K562 (cell line): ENCODE data around the gene SCNN1A. TPM values are rescaled to one million over a fixed set of nuclear protein-coding genes. Genes with fewer than 3 reads are reported as not detected.

Source experiments
- ATAC-seq: fragments of 200-7000 bp; cut with Tn5 transposase; 3 replicates; pipeline ENCODE4 v1.9.1; 2020; ENCODE audit warnings: moderate library complexity
- BruUV-seq: library from RNA; stranded (reverse); fragments of 400-500 nt; replicated peaks from 2 replicates; lab custom pipeline; 2021; lab: Mats Ljungman, UMichigan
- CTCF ChIA-PET: fragments of 300-600 bp; formaldehyde crosslinking; extraction: SDS; loops from one replicate; lab custom pipeline; 2021; ENCODE audit warnings: low intra/inter-chr PET ratio; lab: Yijun Ruan, JAX
- POLR2A ChIA-PET: fragments of 300-600, 350-650 bp; sonication (Branson Sonifier 250); formaldehyde crosslinking; extraction: SDS; loops from one replicate; lab custom pipeline; 2021; ENCODE audit warnings: antibody characterized with exemption, inconsistent platforms; lab: Yijun Ruan, JAX
- DNase-seq, 4 experiments: peaks; one replicate each; pipeline versions ENCODE4 v3.0.0 to v3.0.0-alpha.2; 2011 to 2018; ENCODE audit warnings: low spot score in 3 of 4, mixed read lengths in 3 of 4; ENCODE audit errors: extremely low read depth in 1 of 4
- FAIRE-seq: peaks from 2 replicates; lab custom pipeline; 2011; peaks lifted over from hg19 to GRCh38; lab: Jason Lieb, UNC
- H2AFZ ChIP-seq: 2 replicates; pipeline ENCODE4 v1.6.0; 2011; ENCODE audit warnings: low read depth, low read length, control low read depth, inconsistent platforms
- H3K27ac ChIP-seq: fragments of 200-600 bp; 3 replicates; pipeline ENCODE4 v1.8.0; 2011; ENCODE audit warnings: low read depth, mild to moderate bottlenecking, control low read depth, inconsistent platforms, low read length, moderate library complexity, mixed read lengths; ENCODE audit errors: extremely low read depth
- H3K27me3 ChIP-seq, 2 experiments: fragments of 300-600 bp in 1 of 2; 2 replicates in 1 of 2; 3 replicates in 1 of 2; pipeline versions ENCODE4 v1.6.0 to v1.8.0; 2011; ENCODE audit warnings: inconsistent platforms in 2 of 2, low read length in 2 of 2, mild to moderate bottlenecking in 1 of 2, mixed read lengths in 1 of 2, moderate library complexity in 1 of 2; ENCODE audit not compliant: control insufficient read depth in 2 of 2, insufficient read depth in 2 of 2
- H3K36me3 ChIP-seq: fragments of 300-600 bp; 3 replicates; pipeline ENCODE4 v1.8.0; 2011; ENCODE audit warnings: mild to moderate bottlenecking, low read length, inconsistent platforms; ENCODE audit not compliant: control insufficient read depth, insufficient read depth
- H3K4me1 ChIP-seq, 2 experiments: fragments of 200-600 bp in 1 of 2; replicated peaks in 1 of 2; 2 replicates in 1 of 2; 3 replicates in 1 of 2; pipeline versions ENCODE4 v1.5.1 to v1.8.0; 2011; ENCODE audit warnings: inconsistent platforms in 2 of 2, low read length in 2 of 2, mild to moderate bottlenecking in 1 of 2, mixed read lengths in 1 of 2, moderate library complexity in 1 of 2; ENCODE audit not compliant: control insufficient read depth in 2 of 2, insufficient read depth in 2 of 2
- H3K4me2 ChIP-seq: 2 replicates; pipeline ENCODE4 v1.6.1; 2011; ENCODE audit warnings: low read length, control low read depth, inconsistent platforms, mixed read lengths; ENCODE audit not compliant: insufficient read depth
- H3K4me3 ChIP-seq: fragments of 200-600 bp; sonication (generic), shearing (Covaris generic); 2 replicates; pipeline ENCODE4 v1.5.1; 2016; ENCODE audit warnings: control low read depth, inconsistent platforms
- H3K79me2 ChIP-seq: fragments of 200-600 bp; 3 replicates; pipeline ENCODE4 v1.8.0; 2011; ENCODE audit warnings: low read length, inconsistent platforms; ENCODE audit not compliant: control insufficient read depth, insufficient read depth
- H3K9ac ChIP-seq, 2 experiments: 2 replicates each; pipeline versions ENCODE4 v1.6.0 to v1.6.1; 2011; ENCODE audit warnings: low read depth in 2 of 2, low read length in 2 of 2, control low read depth in 1 of 2, inconsistent platforms in 1 of 2, mild to moderate bottlenecking in 1 of 2, mixed read lengths in 1 of 2; ENCODE audit not compliant: insufficient read depth in 1 of 2
- H3K9me1 ChIP-seq: one replicate; pipeline ENCODE4 v1.6.0; 2011; ENCODE audit warnings: inconsistent platforms, mild to moderate bottlenecking, low read length, moderate library complexity; ENCODE audit not compliant: control insufficient read depth, insufficient read depth
- H3K9me3 ChIP-seq: replicated peaks from 2 replicates; pipeline ENCODE4 v1.5.1; 2011; ENCODE audit warnings: low read depth, low read length, inconsistent platforms; ENCODE audit not compliant: control insufficient read depth, insufficient read depth
- H4K20me1 ChIP-seq: replicated peaks from 2 replicates; pipeline ENCODE4 v1.6.1; 2011; ENCODE audit warnings: low read length, inconsistent platforms, mixed read lengths; ENCODE audit not compliant: control insufficient read depth, insufficient read depth
- ELF4 ChIP-seq: fragments of 450-650 bp; formaldehyde crosslinking; IDR thresholded peaks from 2 replicates; pipeline ENCODE4 v1.4.0; 2022; ENCODE audit warnings: missing genetic modification characterization
- HMGN3 ChIP-seq: IDR thresholded peaks from 2 replicates; pipeline ENCODE4 v1.6.1; 2011; ENCODE audit warnings: borderline replicate concordance, low read depth, mild to moderate bottlenecking, mixed read lengths, low read length; ENCODE audit not compliant: insufficient read length; ENCODE audit errors: extremely low read depth
- KHSRP ChIP-seq: fragments of 450-650 bp; IDR thresholded peaks from 2 replicates; pipeline ENCODE4 v1.6.1; 2017
- POLR2G ChIP-seq: fragments of 200-400 bp; formaldehyde crosslinking; IDR thresholded peaks from 2 replicates; pipeline ENCODE4 v1.6.1; 2017; ENCODE audit warnings: low read depth, mild to moderate bottlenecking, antibody characterized with exemption, low read length, moderate library complexity
- RBFOX2 ChIP-seq: fragments of 200-400 bp; formaldehyde crosslinking; IDR thresholded peaks from 2 replicates; pipeline ENCODE4 v1.6.1; 2017; ENCODE audit warnings: low read depth, mild to moderate bottlenecking, low read length, moderate library complexity
- SREBF1 ChIP-seq: fragments of 150-350 bp; IDR thresholded peaks from 2 replicates; pipeline ENCODE4 v1.6.1; 2014; ENCODE audit warnings: antibody characterized with exemption, low read depth, low read length, borderline replicate concordance
- ZNF347 ChIP-seq: fragments of 450-650 bp; formaldehyde crosslinking; IDR thresholded peaks from 2 replicates; pipeline ENCODE4 v1.4.0; 2020; ENCODE audit warnings: low read depth, mild to moderate bottlenecking, moderate library complexity
- WGBS: fragments of 100-300 bp; shearing (Covaris generic); methylation state at CpG from one replicate; pipeline ENCODE4 v1.1.6; 2016; ENCODE audit warnings: low coverage, mixed read lengths; ENCODE audit not compliant: insufficient coverage; ENCODE audit errors: missing lambda C conversion rate; 5-methylcytosine and 5-hydroxymethylcytosine counted together
- in situ Hi-C: fragments of 300-500 bp; cut with MboI; formaldehyde crosslinking; loops from 4 replicates; pipeline ENCODE4 v1.15.0; 2018; ENCODE audit warnings: inconsistent platforms, mixed read lengths
- intact Hi-C: fragments of 100-400 bp; cut with micrococcal nuclease; formaldehyde crosslinking; loops from 2 replicates; pipeline ENCODE4 v1.14.2; 2022
- polyA plus RNA-seq, 8 experiments: library from polyadenylated mRNA; depleted of rRNA in 4 of 8; stranded (reverse) in 5 of 8; unstranded in 3 of 8; fragments of >200 nt; fragmentation: Nextera tagmentation in 2 of 8; fragmentation: Illumina TruSeq in 1 of 8; extraction: Ambion mirVana in 2 of 8; extraction: Trizol in 1 of 8; gene quantifications; 2 replicates each; pipeline versions ENCODE4 v1.2.1 to v1.2.3, GENCODE V29; 2011 to 2014; ENCODE audit warnings: inconsistent platforms in 1 of 8, missing spikeins in 1 of 8
- total RNA-seq, 7 experiments: library from RNA; depleted of rRNA in 6 of 7; stranded (reverse); fragments of >200 nt in 6 of 7; fragmentation: Illumina TruSeq in 2 of 7; extraction: Trizol in 2 of 7; gene quantifications; 2 replicates each; pipeline versions ENCODE4 v1.2.1 to v1.2.3, GENCODE V29; 2011 to 2021; ENCODE audit warnings: low replicate concordance in 1 of 7
- TF ChIP-seq, protein P1 (sequence below): sonication (generic); formaldehyde crosslinking; IDR thresholded peaks from 2 replicates; pipeline ENCODE4 v1.8.0; 2022; ENCODE audit warnings: mild to moderate bottlenecking, missing genetic modification reagents

SCNN1A gene
- total and polyA plus RNA-seq, 9 of the 15 experiments (the other 6 are each of a cell fraction or from before 2014, with no cell fraction given): 0.15 to 0.49 (median 0.32) TPM; not detected in 5

DNA sequence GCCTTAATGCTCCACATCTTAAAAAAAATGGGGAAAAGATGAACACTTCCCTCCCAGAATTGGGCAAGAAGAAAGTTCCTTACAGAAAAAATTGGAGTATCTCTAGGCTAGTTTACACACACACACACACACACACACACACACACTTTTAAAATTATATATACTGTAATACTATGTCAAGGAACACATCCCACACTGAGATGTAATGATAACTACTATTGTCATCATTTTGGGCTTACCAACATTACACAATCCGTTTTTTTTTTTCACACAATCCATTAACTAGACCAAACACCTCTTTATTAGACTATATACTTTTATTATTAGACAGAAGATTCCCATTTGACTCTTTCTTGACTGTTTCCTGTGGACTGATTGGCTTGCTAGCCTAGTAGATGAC lies 11.1 kb upstream of the SCNN1A start (continued):
- TF ChIP-seq ZNF347 (CRISPR knock-in tag) (no peak), ELF4 (CRISPR knock-in tag) (no peak), HMGN3 (no peak)
- TF ChIP-seq, protein P1, sequence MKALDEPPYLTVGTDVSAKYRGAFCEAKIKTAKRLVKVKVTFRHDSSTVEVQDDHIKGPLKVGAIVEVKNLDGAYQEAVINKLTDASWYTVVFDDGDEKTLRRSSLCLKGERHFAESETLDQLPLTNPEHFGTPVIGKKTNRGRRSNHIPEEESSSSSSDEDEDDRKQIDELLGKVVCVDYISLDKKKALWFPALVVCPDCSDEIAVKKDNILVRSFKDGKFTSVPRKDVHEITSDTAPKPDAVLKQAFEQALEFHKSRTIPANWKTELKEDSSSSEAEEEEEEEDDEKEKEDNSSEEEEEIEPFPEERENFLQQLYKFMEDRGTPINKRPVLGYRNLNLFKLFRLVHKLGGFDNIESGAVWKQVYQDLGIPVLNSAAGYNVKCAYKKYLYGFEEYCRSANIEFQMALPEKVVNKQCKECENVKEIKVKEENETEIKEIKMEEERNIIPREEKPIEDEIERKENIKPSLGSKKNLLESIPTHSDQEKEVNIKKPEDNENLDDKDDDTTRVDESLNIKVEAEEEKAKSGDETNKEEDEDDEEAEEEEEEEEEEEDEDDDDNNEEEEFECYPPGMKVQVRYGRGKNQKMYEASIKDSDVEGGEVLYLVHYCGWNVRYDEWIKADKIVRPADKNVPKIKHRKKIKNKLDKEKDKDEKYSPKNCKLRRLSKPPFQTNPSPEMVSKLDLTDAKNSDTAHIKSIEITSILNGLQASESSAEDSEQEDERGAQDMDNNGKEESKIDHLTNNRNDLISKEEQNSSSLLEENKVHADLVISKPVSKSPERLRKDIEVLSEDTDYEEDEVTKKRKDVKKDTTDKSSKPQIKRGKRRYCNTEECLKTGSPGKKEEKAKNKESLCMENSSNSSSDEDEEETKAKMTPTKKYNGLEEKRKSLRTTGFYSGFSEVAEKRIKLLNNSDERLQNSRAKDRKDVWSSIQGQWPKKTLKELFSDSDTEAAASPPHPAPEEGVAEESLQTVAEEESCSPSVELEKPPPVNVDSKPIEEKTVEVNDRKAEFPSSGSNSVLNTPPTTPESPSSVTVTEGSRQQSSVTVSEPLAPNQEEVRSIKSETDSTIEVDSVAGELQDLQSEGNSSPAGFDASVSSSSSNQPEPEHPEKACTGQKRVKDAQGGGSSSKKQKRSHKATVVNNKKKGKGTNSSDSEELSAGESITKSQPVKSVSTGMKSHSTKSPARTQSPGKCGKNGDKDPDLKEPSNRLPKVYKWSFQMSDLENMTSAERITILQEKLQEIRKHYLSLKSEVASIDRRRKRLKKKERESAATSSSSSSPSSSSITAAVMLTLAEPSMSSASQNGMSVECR (CRISPR knock-in tag): no peak

DNA sequence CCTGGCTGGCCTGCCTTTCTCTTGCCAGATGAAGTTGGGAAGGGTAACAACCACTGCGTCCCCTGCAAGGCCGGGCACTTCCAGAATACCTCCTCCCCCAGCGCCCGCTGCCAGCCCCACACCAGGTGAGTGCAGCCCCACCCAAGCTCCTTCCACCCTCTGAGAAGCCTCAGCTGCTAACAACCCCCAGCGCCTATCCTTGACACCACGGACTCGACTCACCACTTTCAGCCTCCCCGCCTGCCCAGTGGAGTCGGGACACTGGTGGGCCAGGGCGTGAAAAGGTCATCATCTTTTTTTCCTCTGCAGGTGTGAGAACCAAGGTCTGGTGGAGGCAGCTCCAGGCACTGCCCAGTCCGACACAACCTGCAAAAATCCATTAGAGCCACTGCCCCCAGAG lies 10.7 kb upstream of the SCNN1A start:
- H3K4me2 ChIP-seq: no peak overlapping the region

More for the DNA sequence above, 10.7 kb upstream of the SCNN1A start:
- CTCF ChIA-PET: no interaction called here
- no peaks in the 10 kb centered on the region for H4K20me1 ChIP-seq
- intact Hi-C loops (no loop called here), in situ Hi-C loops (no loop called here)
- no peak overlapping the region for H3K27ac ChIP-seq
- H3K4me3 ChIP-seq: no peak overlapping the region
- DNase-seq (no peak), ATAC-seq (no peak), FAIRE-seq (no peak)
- H3K36me3 ChIP-seq: peaks cover 58% of the 10 kb centered on the region
- H3K4me1 ChIP-seq: peaks cover 10 to 46% of the 10 kb centered on the region in 2 experiments; a peak in 4 of 5 replicates
- no peaks in the 10 kb centered on the region for H3K9me3 ChIP-seq
- no peak overlapping the region for H2AFZ ChIP-seq
- TF ChIP-seq RBFOX2 (peak; percentile 65), KHSRP (no peak), SREBF1 (no peak), POLR2G (peak; percentile 44; the same call in 1 of the 2 replicates)
- TF ChIP-seq, all 486 proteins: peak for 2
- POLR2A ChIA-PET: no interaction called here
- Histone ChIP-seq H3K9me1 (no peaks in the 10 kb centered on the region), H3K27me3 (no peaks in the 10 kb centered on the region), H3K9ac (peak overlapping the region in 1 of 2 experiments; percentile 55; a peak in 2 of 4 replicates), H3K79me2 (peaks cover 29% of the 10 kb centered on the region)
- no TSS peak for BruUV-seq
- WGBS: 90% methylated on average over 6 of the region's 11 CpGs
